ENCODE data around the gene SNTB2.

SNTB2 gene

GRCh38 chr16:69191136-69191535 lies 4.2 kb downstream of the SNTB2 start:
- no peak for DNase-seq (ENCODE audit: extremely low read depth, low read depth)
- no peak overlapping the region for H3K4me3 ChIP-seq (replicated peaks; ENCODE audit: low read depth, low read length)
- TF ChIP-seq, protein P1, sequence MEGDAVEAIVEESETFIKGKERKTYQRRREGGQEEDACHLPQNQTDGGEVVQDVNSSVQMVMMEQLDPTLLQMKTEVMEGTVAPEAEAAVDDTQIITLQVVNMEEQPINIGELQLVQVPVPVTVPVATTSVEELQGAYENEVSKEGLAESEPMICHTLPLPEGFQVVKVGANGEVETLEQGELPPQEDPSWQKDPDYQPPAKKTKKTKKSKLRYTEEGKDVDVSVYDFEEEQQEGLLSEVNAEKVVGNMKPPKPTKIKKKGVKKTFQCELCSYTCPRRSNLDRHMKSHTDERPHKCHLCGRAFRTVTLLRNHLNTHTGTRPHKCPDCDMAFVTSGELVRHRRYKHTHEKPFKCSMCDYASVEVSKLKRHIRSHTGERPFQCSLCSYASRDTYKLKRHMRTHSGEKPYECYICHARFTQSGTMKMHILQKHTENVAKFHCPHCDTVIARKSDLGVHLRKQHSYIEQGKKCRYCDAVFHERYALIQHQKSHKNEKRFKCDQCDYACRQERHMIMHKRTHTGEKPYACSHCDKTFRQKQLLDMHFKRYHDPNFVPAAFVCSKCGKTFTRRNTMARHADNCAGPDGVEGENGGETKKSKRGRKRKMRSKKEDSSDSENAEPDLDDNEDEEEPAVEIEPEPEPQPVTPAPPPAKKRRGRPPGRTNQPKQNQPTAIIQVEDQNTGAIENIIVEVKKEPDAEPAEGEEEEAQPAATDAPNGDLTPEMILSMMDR (IDR thresholded peaks at IDR 0.05; ENCODE audit: low read depth, low read length, missing control alignments) = no peak

DNA sequence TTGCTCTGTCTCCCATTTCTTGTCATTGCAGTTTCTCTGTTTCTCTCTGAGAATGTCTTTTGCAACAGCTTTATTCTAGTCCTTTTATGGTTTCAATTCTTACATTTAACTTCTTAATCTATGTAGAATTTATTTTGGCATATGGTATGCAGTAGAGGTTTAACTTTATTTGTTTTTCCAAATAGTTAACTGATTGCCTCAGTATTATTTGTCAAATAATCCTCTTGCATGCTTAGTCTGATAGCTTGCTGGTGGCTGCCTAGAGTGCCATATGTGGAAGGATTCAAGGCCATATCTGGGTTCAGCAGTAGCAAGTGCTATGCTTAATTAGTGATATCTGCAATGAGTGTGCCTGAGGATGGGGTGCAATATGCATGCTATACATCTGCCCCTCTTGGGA lies 6.9 kb downstream of the SNTB2 start:
- DNase-seq (ENCODE audit: extremely low read depth, low read depth) = no peak
- H3K4me3 ChIP-seq (replicated peaks; ENCODE audit: low read depth, low read length) = no peak overlapping the region
- TF ChIP-seq, protein P1 (IDR thresholded peaks at IDR 0.05; ENCODE audit: low read depth, low read length, missing control alignments) = no peak

DNA sequence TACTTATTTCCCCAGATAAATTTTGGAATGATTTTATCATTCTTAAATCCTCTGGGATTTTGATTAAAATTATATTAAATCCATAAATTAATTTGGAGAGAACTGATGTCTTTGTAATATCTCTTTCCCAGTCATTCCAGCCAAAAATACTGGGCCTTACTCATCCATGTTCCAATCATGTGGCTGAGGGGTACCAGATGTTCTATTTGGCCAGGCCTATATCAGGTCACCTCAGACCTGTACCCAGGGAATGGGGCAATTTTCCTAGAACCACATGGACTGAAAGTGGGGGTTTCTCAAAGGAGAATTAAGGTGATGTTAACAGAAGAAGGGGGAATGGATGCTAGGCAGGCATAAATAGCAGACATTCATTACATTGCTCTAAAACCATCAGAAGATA lies 7.5 kb downstream of the SNTB2 start:
- DNase-seq (ENCODE audit: extremely low read depth, low read depth) = no peak
- H3K4me3 ChIP-seq (replicated peaks; ENCODE audit: low read depth, low read length) = no peak overlapping the region
- TF ChIP-seq, protein P1 (IDR thresholded peaks at IDR 0.05; ENCODE audit: low read depth, low read length, missing control alignments) = no peak

DNA sequence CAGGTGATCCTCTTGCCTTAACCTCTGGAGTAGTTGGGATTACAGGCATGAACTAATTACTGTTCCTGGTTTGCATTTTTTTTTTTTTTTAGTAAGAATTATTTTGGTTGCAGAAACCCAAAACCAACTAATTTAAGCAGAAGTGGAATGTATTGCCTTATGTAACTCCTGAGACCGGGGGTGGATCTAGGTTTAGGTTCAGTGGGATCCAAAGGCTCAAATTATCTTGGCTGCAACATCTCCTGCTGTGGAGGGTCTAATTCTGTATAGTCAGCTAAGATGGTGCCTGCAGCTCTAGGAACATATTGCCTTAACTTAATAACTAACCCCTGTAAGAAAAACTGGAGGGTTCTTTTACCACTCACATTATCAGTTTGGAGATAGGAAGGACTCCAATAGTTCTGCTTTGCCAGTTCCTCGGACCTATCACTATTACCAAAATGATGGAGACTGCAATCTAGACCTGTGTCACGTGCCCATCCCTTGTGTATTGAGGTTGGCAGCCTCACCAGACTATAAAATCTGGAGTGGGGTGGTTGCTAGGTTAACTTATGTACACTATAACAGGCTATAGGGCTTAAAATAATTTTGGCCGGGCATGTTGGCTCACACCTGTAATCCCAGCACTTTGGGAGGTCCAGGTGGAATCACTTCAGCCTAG lies 8.5 kb downstream of the SNTB2 start:
- no peak overlapping the region for H3K4me3 ChIP-seq (replicated peaks; ENCODE audit: low read depth, low read length)
- TF ChIP-seq, protein P1 (IDR thresholded peaks at IDR 0.05; ENCODE audit: low read depth, low read length, missing control alignments) = no peak
- no peak for DNase-seq (ENCODE audit: extremely low read depth, low read depth)

DNA sequence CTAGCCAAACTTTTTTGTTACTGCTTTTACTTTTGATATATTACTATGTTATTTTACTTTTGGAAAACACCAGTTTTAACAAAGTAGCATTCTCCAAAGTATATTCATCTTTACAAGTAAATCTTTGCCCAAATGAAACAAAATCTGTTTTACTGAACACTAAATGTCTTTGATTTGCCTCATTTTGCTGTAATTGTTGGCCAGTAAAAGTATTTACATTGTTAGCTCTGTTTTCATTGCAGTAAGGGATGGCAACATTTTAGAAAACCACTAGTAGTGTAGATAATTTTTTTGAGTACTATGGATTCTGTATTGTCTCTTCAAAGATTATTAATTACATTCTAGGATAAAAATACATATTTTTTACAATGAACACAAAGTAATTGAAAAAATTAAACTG lies 10.6 kb downstream of the SNTB2 start:
- TF ChIP-seq, protein P1 (IDR thresholded peaks at IDR 0.05; ENCODE audit: low read depth, low read length, missing control alignments) = no peak
- no peak for DNase-seq (ENCODE audit: extremely low read depth, low read depth)
- no peak overlapping the region for H3K4me3 ChIP-seq (replicated peaks; ENCODE audit: low read depth, low read length)

GRCh38 chr16:69199382-69199781 lies 12.4 kb downstream of the SNTB2 start:
- no peak overlapping the region for H3K4me3 ChIP-seq (replicated peaks; ENCODE audit: low read depth, low read length)
- TF ChIP-seq, protein P1 (IDR thresholded peaks at IDR 0.05; ENCODE audit: low read depth, low read length, missing control alignments) = no peak
- DNase-seq (ENCODE audit: extremely low read depth, low read depth) = no peak

DNA sequence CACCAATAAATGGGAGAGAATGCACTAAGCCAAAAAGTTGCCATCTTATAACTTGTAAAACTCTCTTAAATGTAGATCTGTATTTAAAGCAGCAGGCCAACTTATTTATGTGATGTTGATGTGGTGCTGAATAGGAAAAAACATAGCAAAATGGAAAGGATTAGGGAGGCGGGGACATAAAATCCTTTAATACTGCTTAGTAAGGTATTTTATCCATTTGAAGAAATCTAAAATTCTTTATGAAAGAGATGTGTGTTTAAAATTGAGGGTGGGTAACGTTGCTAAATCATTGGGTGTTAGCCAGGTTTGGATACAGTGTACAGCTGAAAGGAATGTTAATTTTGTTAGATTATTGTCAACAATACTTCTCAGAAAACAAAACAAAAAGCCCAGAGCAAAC lies 14.3 kb downstream of the SNTB2 start:
- H3K4me3 ChIP-seq (replicated peaks; ENCODE audit: low read depth, low read length) = no peak overlapping the region
- DNase-seq (ENCODE audit: extremely low read depth, low read depth) = no peak
- TF ChIP-seq, protein P1 (IDR thresholded peaks at IDR 0.05; ENCODE audit: low read depth, low read length, missing control alignments) = no peak

Data from HFF-Myc (cell line).